NCI-H2196 (cell line): ENCODE results near the gene CBL.

Experiments used
- DNase-seq: peaks from one replicate; lab custom pipeline; 2025; ENCODE audit not compliant: unreplicated experiment; lab: John Stamatoyannopoulos, UW

CBL gene

DNA sequence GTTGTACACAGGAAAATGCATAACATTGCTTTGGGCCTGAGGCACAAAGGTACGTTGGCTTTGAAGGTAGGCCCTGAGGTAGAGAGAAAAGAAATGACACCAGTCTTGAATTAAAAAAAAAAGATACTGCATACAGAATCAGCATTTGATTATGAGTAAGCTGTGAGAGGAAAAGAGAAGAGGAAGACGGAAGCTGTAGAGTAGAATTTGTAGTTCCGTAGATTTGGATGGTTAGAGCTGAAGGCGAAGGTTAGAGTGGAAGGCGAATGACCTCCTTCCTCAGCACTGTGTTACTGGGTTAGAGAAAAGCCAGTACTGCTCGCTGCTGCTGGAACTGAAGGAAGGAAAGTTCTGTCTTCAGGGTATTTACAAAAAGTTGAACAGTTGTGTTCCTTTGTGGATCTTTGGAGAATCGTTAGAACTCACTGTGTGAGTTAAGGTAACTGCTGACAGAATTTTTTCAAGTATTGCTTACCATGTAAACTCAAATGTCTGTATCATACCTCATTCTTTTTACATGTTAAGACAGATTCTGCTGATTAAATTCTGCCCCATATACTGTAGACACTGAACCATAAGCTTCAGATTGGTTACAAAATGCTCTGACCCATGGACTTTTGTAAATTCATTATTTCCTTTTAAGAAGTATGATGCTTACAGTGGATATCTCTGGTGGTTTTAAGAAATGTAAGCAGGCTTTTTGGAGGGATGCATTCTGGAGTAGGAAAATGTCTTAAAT is 60.5 kb downstream of the CBL start:
- no peak for DNase-seq

DNA sequence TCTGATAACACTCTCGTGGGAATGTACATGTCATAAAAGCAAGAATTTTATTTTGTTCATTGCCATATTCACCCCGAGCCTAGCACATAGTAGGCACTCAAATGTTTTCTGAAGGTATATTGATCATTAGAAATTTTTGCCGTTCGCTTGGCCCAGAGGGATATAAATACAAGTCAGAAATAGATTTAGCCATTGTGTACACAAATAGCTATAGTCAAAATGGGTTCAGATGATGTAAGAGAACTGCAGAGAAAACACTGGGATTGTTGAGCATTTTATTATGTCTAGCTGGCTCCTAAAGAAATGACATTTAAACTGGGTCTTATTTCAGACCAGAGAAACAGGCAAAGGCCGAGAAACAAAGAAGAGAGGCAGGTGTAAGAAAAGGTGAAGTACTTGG is 61.5 kb downstream of the CBL start:
- no peak for DNase-seq

DNA sequence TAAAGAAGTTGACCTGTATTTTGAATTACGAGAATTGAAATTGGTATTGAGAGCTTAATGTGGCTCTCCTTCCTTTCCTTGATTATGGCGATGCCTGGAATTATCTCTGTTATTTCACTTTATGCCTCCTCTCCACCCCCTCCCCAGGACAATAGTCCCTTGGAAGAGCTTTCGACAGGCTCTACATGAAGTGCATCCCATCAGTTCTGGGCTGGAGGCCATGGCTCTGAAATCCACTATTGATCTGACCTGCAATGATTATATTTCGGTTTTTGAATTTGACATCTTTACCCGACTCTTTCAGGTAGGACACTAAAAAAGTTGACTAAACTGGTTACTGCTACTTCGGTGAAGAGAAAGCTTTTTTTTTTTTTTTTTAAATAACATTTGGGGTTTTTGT is 67.6 kb downstream of the CBL start:
- no peak for DNase-seq

DNA sequence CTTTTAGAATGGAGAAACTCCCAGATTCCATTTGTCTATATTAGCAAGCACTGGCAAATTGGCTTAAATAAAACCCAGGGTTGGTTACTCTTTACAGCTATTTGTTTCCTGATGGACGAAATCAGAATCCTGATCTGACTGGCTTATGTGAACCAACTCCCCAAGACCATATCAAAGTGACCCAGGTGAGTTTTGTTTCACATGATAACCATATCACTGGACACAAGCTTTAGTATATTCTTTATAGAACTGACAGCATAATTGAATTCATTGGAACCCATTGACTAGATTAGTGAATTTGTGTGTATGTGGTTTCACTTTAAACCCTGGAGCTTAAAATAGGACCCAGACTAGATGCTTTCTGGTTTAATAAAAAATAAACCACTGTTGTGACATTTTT is 71.5 kb downstream of the CBL start:
- no peak for DNase-seq

DNA sequence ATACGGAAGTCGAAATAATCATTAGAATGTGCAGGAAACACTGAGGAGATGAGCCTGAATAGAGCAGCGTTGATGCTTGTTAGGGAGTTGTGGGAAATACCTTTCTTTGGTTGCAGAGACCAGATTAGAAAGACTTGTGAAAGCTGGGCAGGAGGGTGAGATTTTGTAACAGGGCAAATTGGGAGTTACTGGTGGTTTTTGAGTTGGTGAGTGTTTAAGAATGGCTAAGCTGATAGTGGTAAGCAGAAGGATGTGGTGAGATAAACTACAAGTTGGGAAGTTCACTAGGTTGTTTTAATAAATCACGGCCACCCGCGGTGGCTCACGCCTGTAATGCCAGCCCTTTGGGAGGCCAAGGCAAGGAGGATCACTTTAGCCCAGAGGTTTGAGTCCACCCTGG is 76.4 kb downstream of the CBL start:
- no peak for DNase-seq

DNA sequence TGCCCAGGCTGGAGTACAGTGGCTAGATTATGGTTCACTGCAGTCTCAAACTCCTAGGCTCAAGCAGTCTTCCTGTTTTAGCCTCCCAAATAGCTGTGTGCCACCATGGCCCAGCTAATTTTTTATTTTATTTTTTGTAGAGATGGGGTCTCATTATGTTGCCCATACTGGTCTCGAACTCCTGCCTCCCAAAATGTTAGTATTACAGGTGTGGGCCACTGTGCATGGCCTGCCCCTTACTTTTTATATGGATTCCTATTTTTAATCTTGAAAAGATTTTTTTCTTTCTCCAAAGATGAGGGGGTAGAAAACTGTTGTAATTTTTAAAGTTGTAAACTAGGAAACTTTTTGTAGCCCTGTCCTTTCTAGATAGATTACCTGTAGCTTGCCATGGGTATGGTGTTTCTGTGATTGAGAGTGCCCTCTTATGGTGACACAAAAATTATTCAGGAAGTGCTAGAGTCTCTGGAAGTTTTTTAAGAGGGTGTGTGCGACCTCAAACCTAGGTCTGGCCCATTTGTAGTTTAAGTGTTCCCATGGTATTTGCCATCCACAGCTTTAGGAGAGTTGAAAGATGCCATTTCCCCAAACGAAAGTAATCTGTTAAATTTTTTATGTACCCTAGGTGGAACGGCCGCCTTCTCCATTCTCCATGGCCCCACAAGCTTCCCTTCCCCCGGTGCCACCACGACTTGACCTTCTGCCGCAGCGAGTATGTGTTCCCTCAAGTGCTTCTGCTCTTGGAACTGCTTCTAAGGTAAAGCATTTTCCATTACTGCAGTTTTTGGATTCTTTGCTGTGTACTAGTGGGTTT is 78.4 kb downstream of the CBL start:
- DNase-seq: peak; percentile 8

DNA sequence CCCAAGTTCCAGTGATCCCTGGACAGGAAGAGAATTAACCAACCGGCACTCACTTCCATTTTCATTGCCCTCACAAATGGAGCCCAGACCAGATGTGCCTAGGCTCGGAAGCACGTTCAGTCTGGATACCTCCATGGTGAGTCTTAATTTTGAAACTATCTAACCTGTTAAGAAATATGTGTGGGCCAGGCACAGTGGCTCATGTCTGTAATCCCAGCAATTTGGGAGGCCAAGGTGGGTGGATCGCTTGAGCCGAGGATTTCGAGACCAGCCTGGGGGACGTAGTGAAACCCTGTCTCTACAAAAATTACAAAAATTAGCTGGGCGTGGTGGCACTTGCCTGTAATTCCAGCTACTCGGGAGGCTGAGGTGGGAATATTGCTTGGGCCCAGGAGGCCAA is 79.3 kb downstream of the CBL start:
- DNase-seq: no peak

DNA sequence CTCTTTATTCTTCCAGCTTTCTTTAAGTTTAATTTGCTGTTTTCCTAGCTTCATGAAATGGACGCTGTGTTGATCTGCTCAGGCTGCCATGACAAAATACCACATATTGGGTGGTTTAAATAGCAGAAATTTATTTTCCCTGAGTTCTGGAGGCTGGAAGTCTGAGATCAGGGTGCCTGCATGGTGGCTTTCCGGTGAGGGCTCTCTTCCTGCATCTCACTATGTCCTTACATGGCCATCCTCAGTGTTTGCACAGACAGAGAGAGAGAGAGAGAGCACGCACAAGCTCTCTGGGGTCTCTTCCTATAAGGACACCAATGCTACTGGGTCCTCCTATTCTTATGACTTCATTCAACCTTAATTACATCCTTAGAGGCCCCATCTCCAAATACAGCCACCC is 82.1 kb downstream of the CBL start:
- DNase-seq: no peak

DNA sequence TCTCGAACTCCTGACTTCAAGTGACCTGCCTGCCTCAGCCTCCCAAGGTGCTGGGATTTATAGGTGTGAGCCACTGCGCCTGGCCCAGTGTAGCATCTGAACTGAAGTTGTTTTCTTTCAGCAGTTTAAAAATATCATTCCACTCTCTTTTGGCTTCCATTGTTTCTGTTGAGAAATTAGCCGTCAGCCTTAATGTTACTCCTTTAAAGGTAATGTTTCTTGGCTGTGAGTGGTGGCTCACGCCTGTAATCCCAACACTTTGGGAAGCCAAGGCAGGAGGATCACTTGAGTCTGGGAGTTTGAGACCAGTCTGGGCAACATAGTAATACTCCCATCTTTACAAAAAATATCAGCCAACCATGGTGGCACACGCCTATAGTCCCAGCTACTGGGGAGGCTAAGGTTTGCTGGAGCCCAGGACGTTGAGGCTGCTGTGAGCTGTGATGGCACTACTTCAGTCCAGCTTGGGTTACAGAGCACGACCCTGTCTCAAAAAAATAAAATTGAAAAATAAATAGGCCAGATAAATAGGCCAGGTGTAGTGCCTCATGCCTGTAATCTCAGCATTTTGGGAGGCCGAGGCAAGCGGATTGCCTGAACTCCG is 84.9 kb downstream of the CBL start:
- no peak for DNase-seq

DNA sequence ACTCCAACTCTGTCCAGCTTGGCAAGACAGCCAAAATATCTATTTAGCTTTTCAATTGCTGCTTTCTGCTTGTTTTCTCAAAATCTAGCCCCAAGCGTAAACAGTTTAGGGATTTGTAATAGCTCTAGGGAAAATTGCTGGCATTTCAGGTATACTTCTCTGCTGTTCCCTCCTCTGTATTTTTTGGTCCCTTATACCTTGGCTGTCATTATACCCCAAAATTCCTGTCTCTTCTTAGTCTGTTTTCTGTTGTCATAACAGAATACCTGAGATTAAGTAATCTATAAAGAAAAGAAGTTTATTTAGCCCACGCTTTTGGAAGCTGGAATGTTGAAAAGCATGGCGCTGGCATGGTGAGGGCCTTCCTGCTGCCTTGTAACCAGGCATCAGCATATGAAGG is 87.3 kb downstream of the CBL start:
- no peak for DNase-seq

DNA sequence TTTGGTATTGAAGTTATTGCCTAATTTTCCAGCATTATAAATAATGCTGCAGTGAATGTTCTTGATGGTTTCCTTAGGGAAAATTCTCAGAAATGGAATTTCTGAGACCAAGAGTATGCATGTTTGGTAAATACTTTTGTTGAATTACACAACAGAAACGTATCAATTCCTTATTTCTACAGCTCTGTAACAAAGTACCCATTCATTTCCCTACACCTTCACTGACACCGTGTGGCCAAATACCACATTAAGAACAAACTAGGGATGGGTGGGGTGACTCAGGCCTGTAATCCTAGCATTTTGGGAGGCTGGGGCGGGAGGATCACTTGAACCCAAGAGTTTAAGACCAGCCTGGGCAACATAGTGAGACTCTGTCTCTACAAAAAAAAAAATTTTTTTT is 89.0 kb downstream of the CBL start:
- no peak for DNase-seq

DNA sequence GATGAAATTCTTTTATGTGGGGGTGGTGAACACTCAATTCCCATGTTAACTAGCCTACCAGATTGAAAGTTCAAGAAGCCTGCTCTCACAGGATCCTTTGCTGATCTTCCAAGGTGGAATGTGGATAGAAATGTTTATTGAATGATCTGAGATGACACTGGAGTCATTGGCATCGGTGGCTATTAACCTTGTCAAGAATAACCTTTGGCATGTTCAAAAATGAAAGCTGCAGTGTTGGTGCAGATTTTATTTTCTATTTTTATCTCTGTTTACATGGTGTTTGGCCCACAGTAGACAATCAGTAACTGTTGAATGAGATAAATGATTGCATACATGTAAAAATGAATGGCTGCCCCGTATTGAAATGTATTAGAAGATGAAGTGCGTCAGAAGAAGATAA is 91.8 kb downstream of the CBL start:
- DNase-seq: no peak

DNA sequence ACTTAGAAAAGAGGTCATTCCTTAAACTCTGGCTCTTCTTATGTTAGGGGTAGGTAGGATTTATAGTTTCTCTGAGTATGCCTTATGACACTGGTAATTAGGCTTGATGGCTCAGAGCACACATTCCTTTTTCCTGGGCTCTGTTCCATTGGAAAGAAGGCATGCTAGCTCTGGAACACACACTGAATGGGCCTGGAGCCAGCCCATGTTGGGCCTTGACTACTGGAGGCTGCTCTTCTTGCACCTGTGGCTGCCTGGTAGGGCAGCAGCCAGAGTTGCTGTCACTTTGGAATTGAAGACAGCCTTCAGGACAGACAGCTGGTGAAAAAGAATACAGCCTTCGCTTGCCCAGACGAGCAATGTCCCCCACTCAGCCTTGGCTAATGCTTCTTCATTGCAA is 92.6 kb downstream of the CBL start:
- DNase-seq: no peak

DNA sequence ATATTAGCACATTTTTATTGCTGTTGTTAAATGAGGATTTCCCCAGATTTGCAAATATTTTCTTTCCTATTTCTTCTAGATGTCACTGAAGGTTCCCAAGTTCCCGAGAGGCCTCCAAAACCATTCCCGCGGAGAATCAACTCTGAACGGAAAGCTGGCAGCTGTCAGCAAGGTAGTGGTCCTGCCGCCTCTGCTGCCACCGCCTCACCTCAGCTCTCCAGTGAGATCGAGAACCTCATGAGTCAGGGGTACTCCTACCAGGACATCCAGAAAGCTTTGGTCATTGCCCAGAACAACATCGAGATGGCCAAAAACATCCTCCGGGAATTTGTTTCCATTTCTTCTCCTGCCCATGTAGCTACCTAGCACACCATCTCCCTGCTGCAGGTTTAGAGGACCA is 93.3 kb downstream of the CBL start:
- no peak for DNase-seq

DNA sequence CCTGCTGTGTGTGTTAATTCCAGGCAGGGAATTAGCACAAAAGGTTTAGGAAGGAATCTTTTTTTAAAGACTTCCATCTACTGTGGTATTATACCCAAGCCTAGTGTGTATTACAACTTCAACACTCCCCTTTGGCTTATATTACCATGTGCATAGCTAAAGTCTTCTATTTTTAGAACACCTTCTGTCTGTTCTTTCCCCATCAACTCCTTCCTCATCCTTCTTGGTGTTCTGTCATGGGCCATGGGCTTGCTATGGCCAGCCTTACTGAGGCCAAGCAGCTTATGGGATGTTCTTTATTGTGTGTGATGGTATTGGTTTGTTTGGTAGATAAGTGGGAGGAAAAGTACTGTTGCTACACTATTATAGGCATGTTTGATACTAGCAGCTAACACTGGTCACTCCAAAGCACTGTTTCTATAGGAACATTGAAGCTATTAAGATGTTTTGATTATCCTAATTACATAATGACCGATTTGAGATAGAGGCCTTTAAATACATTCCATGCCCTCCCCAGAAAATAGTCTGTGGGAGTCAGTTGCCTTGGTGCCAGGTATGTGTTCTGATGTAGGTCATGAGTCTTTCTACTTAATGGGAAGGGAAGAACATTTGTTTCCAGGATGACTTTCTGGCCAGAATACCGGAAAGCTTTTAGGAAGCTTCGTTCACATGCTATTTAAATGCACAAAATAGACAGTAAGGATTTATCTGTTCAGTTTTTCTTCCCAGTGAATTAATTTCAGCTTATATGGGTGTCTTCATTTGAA is 94.2 kb downstream of the CBL start:
- no peak for DNase-seq

DNA sequence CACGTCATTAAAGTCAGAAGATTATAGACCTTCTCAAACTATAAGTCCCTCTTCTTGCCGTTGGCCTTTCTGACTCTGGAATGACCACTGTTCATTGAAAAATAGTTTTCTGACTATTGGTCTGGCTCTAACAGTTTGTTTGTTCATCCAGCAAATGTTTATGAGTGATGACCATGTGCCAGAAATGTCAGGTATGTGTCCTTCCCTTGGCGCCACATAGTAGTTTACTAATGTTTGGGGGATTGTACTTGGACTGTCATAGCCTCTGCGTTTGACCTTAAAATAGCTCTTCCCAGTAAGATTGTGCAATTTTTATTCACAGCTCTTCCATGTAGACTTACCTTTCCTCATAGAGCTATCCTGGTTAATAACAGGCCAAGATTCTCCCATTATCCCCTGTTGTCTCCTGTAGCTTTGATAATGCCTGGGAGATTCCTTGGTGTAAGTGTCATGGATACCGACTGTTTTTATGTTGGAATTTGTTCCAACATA is 97.1 kb downstream of the CBL start:
- no peak for DNase-seq

DNA sequence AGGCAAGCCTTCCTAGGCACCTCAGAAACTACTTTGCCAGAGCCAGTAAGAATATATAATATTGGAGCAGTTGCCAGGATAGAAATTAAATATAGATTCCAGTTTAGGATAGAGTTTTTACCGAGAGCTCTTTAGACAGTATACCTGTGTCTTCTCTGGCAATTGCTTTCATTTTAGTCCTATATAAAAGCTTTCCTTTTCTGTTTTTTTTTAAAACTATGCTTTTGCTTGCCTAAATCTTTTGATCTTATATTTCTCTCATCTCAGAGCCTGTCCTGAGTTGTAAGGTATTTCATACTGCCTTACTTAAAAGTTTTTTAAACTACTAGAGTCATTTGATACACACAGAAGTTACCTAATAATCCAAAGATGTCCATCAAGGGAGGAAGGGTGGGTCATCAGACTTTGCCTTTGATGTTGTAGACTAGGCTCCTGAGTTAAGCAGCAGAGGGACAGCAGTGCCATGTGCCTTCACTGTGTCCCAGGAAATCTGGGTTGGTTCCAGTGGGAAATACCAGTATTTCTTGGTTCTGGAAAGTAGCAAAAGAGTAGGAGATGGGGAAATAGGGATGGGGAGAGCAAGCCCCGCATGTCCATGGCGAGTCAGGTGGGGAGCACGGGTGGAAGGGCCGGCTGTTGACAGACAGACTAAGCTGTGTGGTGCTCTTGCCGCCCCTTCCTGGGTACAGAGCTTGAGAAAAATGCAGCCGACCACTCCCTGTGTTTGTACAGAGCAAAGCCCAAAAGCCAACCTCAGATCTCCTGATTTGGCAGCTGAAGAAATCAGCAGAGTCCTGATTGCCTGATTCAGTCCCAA is 99.6 kb downstream of the CBL start:
- no peak for DNase-seq

DNA sequence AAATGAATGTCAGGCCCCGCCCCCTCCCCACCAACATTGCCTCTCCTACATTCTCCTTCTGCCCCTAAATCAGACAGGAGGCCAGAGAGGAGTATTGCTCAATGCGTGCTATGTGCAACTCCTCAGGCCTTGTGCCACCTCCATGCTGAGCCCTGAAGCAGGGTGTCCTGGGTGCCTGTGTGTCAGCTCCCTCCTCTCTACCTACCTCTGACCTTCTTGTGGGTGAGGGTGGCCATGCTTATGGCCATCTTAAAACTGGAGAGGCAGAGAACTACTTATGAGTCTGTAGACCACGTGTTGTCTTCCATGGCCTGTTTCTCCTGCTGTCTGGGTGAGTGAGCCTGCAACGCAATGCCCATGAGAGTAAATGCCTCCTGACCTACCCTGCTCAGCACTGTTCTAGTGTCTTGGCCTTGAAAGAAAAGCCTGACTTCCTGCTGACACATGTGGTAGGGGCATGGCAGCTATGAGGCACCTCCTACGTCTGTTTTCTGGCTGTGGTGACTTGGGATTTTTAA is 100.3 kb downstream of the CBL start:
- DNase-seq: no peak

DNA sequence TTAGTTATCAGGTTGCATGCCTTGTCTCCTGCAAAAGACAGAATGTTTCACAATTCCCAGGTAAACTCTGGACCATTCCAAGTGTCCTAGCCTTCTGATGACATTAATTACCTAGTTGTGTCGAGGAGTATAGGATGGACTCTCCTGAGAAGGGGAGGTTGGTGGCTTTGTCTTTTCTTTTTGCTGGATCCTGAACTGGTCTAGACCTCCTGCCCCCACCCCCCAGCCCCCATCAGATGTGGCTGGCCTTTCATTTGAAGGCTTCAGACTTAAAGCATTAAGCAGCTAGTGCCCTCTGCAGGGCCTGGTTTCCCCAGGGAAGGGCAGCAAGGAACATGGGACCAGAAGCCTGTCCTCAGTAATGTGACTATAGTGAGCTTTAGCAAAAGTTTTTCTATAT is 101.1 kb downstream of the CBL start:
- peak; percentile 24 for DNase-seq

DNA sequence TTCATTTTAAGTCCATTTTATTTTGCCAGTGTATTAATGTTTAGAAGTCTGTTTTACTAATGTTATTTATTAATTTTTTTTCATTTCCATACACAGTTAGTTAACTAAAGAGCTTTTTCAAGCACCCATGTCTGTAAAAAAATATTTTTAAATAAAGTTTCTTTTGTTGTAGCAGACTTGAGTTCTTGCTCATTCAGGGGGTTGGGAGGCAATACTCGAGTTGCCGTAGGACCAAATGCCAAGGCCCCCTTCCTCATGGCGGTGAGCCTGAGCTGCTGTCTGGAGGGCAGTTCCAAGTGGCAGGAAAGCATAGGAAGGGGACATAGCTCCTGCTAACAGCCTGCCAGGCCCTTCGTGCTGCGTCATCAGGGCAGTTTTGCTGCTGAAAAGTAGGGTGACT is 101.8 kb downstream of the CBL start:
- DNase-seq: no peak
